Measurements from ENCODE around the gene LIMA1. TPM values are rescaled to one million over a fixed set of nuclear protein-coding genes. Genes with fewer than 3 reads are reported as not detected.

The LIMA1 gene
- total RNA-seq, 3 donors from 2014 or later (not counting 1 experiment from before 2014, with no cell fraction given), result 12.0 to 16.2 (median 13.7) TPM

DNA sequence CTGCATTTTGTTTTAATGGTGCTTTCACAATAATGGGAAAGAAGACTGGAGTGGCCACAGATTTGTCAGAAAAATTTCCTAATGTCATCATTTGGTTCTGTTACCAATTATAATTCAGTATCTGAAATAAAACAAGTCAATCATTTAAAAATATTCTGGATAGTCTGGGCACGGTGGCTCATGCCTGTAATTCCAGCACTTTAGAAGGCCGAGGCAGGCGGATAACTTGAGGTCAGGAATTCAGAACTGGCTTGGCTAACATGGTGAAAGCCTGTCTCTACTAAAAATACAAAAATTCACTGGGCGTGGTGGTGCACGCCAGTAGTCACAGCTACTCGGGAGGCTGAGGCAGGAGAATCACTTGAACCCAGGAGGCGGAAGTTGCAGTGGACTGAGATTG is 4.0 kb upstream of the LIMA1 start:
- intact Hi-C loops (cut with micrococcal nuclease), result no loop called here
- H3K4me1 Mint-ChIP-seq, result peaks cover 14% of the 10 kb centered on the region in 2 donors
- H3K9me3 Mint-ChIP-seq, result no peaks in the 10 kb centered on the region

GRCh38 chr12:50285253-50285652 is 1.9 kb upstream of the LIMA1 start:
- peaks cover 14% of the 10 kb centered on the region in 2 donors for H3K4me1 Mint-ChIP-seq
- WGBS (ENCODE audit: insufficient coverage), result 80% methylated on average over 1 of the region's 1 CpG
- no peak overlapping the region for H3K4me3 Mint-ChIP-seq
- no peaks in the 10 kb centered on the region for H3K36me3 Mint-ChIP-seq
- H3K4me1 ChIP-seq (ENCODE audit: control insufficient read depth, insufficient read depth, low read length), result peaks cover 19% of the 10 kb centered on the region
- H3K27ac ChIP-seq (ENCODE audit: low read length), result no peak overlapping the region
- H3K27ac Mint-ChIP-seq, result no peak overlapping the region
- no peaks in the 10 kb centered on the region for H3K27me3 ChIP-seq (ENCODE audit: control insufficient read depth, insufficient read depth, low read length)
- H3K4me3 ChIP-seq (ENCODE audit: low read length), result no peak overlapping the region
- intact Hi-C loops (cut with micrococcal nuclease), result no loop called here
- H3K9me3 ChIP-seq (ENCODE audit: control insufficient read depth, insufficient read depth, low read length), result no peaks in the 10 kb centered on the region
- ATAC-seq, result no peak
- no peak for DNase-seq
- H3K36me3 ChIP-seq (ENCODE audit: control insufficient read depth, insufficient read depth, low read length), result no peaks in the 10 kb centered on the region
- no peaks in the 10 kb centered on the region for H3K27me3 Mint-ChIP-seq (ENCODE audit: low read depth in 2 of 2)
- TF ChIP-seq CTCF (IDR thresholded peaks at IDR 0.05), result no peak
- no peaks in the 10 kb centered on the region for H3K9me3 Mint-ChIP-seq

More for the DNA sequence above, 4.0 kb upstream of the LIMA1 start:
- Mint-ChIP-seq H3K27ac (no peak overlapping the region), H3K36me3 (no peaks in the 10 kb centered on the region), H3K27me3 (ENCODE audit: low read depth in 2 of 2) (no peaks in the 10 kb centered on the region), H3K4me3 (no peak overlapping the region)
- no peak for TF ChIP-seq CTCF (IDR thresholded peaks at IDR 0.05)
- H3K4me3 ChIP-seq (ENCODE audit: low read length), result no peak overlapping the region
- H3K27ac ChIP-seq (ENCODE audit: low read length), result no peak overlapping the region
- H3K27me3 ChIP-seq (ENCODE audit: control insufficient read depth, insufficient read depth, low read length), result no peaks in the 10 kb centered on the region
- no peaks in the 10 kb centered on the region for H3K36me3 ChIP-seq (ENCODE audit: control insufficient read depth, insufficient read depth, low read length)
- WGBS (ENCODE audit: insufficient coverage), result 96% methylated on average over 7 of the region's 7 CpGs
- H3K4me1 ChIP-seq (ENCODE audit: control insufficient read depth, insufficient read depth, low read length), result peaks cover 19% of the 10 kb centered on the region
- no peak for DNase-seq
- H3K9me3 ChIP-seq (ENCODE audit: control insufficient read depth, insufficient read depth, low read length), result no peaks in the 10 kb centered on the region
- no peak for ATAC-seq

DNA sequence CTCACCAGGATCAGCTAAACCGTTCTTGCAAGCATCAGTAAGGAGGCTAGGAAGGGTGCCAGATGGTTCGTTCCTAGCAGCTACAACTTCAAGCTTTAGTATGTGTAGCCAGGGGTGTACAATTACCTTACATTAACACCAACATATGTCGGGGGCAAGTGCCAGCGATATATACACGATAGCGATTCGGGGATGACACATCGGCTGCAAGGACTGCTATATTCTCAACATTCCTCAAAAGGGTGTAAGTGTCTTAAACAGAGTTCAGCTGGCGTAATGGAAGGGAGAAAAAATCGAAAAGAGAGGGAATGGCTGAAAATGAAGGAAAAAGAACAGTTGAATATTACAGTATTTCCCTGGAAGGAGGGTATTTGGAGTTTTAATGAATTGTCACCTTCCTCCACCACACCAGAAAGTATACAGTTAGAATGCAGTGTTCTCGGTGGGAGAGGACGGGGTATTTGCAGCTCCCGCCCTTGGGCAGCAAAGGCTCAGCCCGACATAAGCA is 545 bp downstream of the LIMA1 start:
- DNase-seq (peak in 1 of 2 donors; percentile 7), ATAC-seq (peak in 2 of 3 donors; percentile 5 to 33)
- H3K36me3 Mint-ChIP-seq, result no peaks in the 10 kb centered on the region
- Histone ChIP-seq H3K36me3 (ENCODE audit: control insufficient read depth, insufficient read depth, low read length) (no peaks in the 10 kb centered on the region), H3K4me1 (ENCODE audit: control insufficient read depth, insufficient read depth, low read length) (peaks cover 19% of the 10 kb centered on the region), H3K9me3 (ENCODE audit: control insufficient read depth, insufficient read depth, low read length) (no peaks in the 10 kb centered on the region), H3K4me3 (ENCODE audit: low read length) (peak overlapping the region; percentile 63), H3K27ac (ENCODE audit: low read length) (no peak overlapping the region), H3K27me3 (ENCODE audit: control insufficient read depth, insufficient read depth, low read length) (no peaks in the 10 kb centered on the region)
- TF ChIP-seq CTCF (IDR thresholded peaks at IDR 0.05), result no peak
- 28% methylated on average over 11 of the region's 14 CpGs for WGBS (ENCODE audit: insufficient coverage)
- intact Hi-C loops (cut with micrococcal nuclease), result no loop called here
- no peaks in the 10 kb centered on the region for H3K9me3 Mint-ChIP-seq
- H3K4me1 Mint-ChIP-seq, result peaks cover 14% of the 10 kb centered on the region in 2 donors
- peak overlapping the region; percentile 91 for H3K4me3 Mint-ChIP-seq
- H3K27ac Mint-ChIP-seq, result peak overlapping the region in 1 of 2 donors; percentile 77
- H3K27me3 Mint-ChIP-seq (ENCODE audit: low read depth in 2 of 2), result no peaks in the 10 kb centered on the region

- peaks cover 16% of the 10 kb centered on the region for H3K4me1 ChIP-seq (ENCODE audit: control insufficient read depth, insufficient read depth, low read length)
- no peak overlapping the region for H3K27ac Mint-ChIP-seq
- DNase-seq, result no peak
- no peak overlapping the region for H3K4me3 ChIP-seq (ENCODE audit: low read length)
- peaks cover 14% of the 10 kb centered on the region in 2 donors for H3K4me1 Mint-ChIP-seq
- H3K27me3 Mint-ChIP-seq (ENCODE audit: low read depth in 2 of 2), result no peaks in the 10 kb centered on the region
- H3K9me3 ChIP-seq (ENCODE audit: control insufficient read depth, insufficient read depth, low read length), result no peaks in the 10 kb centered on the region
- no peaks in the 10 kb centered on the region for H3K36me3 Mint-ChIP-seq
- 97% methylated on average over 4 of the region's 4 CpGs for WGBS (ENCODE audit: insufficient coverage)
- no peaks in the 10 kb centered on the region for H3K27me3 ChIP-seq (ENCODE audit: control insufficient read depth, insufficient read depth, low read length)
- H3K4me3 Mint-ChIP-seq, result no peak overlapping the region
- no peak overlapping the region for H3K27ac ChIP-seq (ENCODE audit: low read length)
- intact Hi-C loops (cut with micrococcal nuclease), result no loop called here
- H3K9me3 Mint-ChIP-seq, result no peaks in the 10 kb centered on the region
- no peaks in the 10 kb centered on the region for H3K36me3 ChIP-seq (ENCODE audit: control insufficient read depth, insufficient read depth, low read length)
- TF ChIP-seq CTCF (IDR thresholded peaks at IDR 0.05), result no peak
- ATAC-seq, result no peak
Observed at GRCh38 chr12:50279501-50279900, 3.8 kb downstream of the LIMA1 start.

Data from natural killer cell (primary cell).